Natural killer cell (primary cell): ENCODE data around the gene STK38. TPM values are rescaled to one million over a fixed set of nuclear protein-coding genes. Genes with fewer than 3 reads are reported as not detected.

Experiments
- ATAC-seq, 3 donors: fragments of 150-1000 bp in 2 of 3; fragments of 200-7000 bp in 1 of 3; cut with Tn5 transposase; 1 replicate in 1 of 3; 2 replicates in 2 of 3; pipeline ENCODE4 v1.10.0; 2021; ENCODE audit warnings: mild to moderate bottlenecking in 2 of 3, moderate library complexity in 2 of 3
- DNase-seq, 2 donors: peaks; one replicate each; pipeline versions ENCODE4 v3.0.0 to v3.0.0-alpha.2; 2013 to 2021; ENCODE audit warnings: mixed read lengths in 1 of 2
- H3K27ac ChIP-seq: one replicate; pipeline ENCODE4 v1.5.1; 2013; ENCODE audit warnings: mild to moderate bottlenecking, low read length
- H3K27me3 ChIP-seq: one replicate; pipeline ENCODE4 v1.6.1; 2013; ENCODE audit warnings: low read length; ENCODE audit not compliant: control insufficient read depth, insufficient read depth
- H3K36me3 ChIP-seq: one replicate; pipeline ENCODE4 v1.6.1; 2013; ENCODE audit warnings: low read length; ENCODE audit not compliant: control insufficient read depth, insufficient read depth
- H3K4me1 ChIP-seq: one replicate; pipeline ENCODE4 v1.6.1; 2013; ENCODE audit warnings: low read length; ENCODE audit not compliant: control insufficient read depth, insufficient read depth
- H3K4me3 ChIP-seq: one replicate; pipeline ENCODE4 v1.5.1; 2013; ENCODE audit warnings: low read length
- H3K9me3 ChIP-seq: one replicate; pipeline ENCODE4 v1.6.1; 2013; ENCODE audit warnings: low read length; ENCODE audit not compliant: control insufficient read depth, insufficient read depth
- H3K27ac Mint-ChIP-seq, 2 donors: one replicate each; pipeline ENCODE4 v1.8.0; 2022; ENCODE audit warnings: mild to moderate bottlenecking in 2 of 2, mixed read lengths in 2 of 2, moderate library complexity in 1 of 2
- H3K27me3 Mint-ChIP-seq, 2 donors: one replicate each; pipeline ENCODE4 v1.8.0; 2022; ENCODE audit warnings: low read depth in 2 of 2, mixed read lengths in 2 of 2
- H3K36me3 Mint-ChIP-seq: one replicate; pipeline ENCODE4 v1.8.0; 2022; ENCODE audit warnings: mixed read lengths
- H3K4me1 Mint-ChIP-seq, 2 donors: one replicate each; pipeline ENCODE4 v1.8.0; 2022; ENCODE audit warnings: mixed read lengths in 2 of 2
- H3K4me3 Mint-ChIP-seq: one replicate; pipeline ENCODE4 v1.8.0; 2022; ENCODE audit warnings: mild to moderate bottlenecking, moderate library complexity, mixed read lengths
- H3K9me3 Mint-ChIP-seq, 2 donors: one replicate each; pipeline ENCODE4 v1.8.0; 2022; ENCODE audit warnings: mixed read lengths in 2 of 2
- WGBS: methylation state at CpG from one replicate; pipeline ENCODE4 v1.1.7; 2013; ENCODE audit warnings: missing lambda C conversion rate; ENCODE audit not compliant: insufficient coverage; 5-methylcytosine and 5-hydroxymethylcytosine counted together
- intact Hi-C: fragments of 100-400 bp; cut with micrococcal nuclease; formaldehyde crosslinking; loops from one replicate; pipeline ENCODE4 v1.14.2; 2022
- total RNA-seq, 4 donors: library from RNA; stranded (reverse); fragments of 120-200 nt in 1 of 4; gene quantifications; one replicate each; pipeline versions ENCODE4 v1.2.3 to v1.2.4, GENCODE V29; 2013 to 2022
- TF ChIP-seq, protein P1 (sequence below): fragments of 200-600 bp; IDR thresholded peaks from one replicate; pipeline ENCODE4 v1.8.0; 2022; ENCODE audit warnings: antibody characterized with exemption

Gene STK38
- total RNA-seq, 3 donors from 2014 or later (not counting 1 experiment from before 2014, with no cell fraction given) = 105 to 157 (median 126) TPM

DNA sequence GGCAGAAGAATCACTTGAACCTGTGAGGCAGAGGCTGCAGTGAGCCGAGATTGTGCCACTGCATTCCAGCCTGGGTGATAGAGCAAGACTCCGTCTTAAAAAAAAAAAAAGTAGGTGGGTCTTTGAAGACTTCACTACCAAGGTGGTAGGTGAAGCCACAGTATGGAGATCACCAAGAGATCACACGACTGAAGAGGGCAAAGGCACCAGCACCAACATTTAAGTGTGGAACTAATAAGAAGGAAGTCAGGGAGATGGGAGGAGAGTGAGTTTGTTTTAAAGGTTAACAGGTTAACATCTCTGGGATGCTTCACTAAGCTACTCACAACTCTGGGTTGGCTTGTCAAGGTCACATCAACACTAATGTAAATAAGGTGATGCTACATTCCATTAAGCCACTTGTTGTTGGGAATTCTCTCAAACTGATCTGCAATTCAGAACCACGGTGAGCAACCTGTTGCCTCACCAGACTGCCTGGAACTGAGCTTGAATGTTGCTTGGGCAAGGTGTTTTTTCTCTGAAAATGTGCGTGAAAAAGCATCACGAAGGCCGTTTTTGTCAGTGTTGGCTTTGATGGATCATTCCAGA is 55.8 kb downstream of the STK38 start:
- DNase-seq (no peak), ATAC-seq (no peak)
- H3K4me3 Mint-ChIP-seq = no peak overlapping the region
- TF ChIP-seq, protein P1, sequence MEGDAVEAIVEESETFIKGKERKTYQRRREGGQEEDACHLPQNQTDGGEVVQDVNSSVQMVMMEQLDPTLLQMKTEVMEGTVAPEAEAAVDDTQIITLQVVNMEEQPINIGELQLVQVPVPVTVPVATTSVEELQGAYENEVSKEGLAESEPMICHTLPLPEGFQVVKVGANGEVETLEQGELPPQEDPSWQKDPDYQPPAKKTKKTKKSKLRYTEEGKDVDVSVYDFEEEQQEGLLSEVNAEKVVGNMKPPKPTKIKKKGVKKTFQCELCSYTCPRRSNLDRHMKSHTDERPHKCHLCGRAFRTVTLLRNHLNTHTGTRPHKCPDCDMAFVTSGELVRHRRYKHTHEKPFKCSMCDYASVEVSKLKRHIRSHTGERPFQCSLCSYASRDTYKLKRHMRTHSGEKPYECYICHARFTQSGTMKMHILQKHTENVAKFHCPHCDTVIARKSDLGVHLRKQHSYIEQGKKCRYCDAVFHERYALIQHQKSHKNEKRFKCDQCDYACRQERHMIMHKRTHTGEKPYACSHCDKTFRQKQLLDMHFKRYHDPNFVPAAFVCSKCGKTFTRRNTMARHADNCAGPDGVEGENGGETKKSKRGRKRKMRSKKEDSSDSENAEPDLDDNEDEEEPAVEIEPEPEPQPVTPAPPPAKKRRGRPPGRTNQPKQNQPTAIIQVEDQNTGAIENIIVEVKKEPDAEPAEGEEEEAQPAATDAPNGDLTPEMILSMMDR = no peak
- 95% methylated on average over 7 of the region's 7 CpGs for WGBS
- Histone ChIP-seq H3K27ac (no peak overlapping the region), H3K9me3 (no peaks in the 10 kb centered on the region), H3K4me1 (peaks cover 6% of the 10 kb centered on the region), H3K4me3 (no peak overlapping the region), H3K27me3 (no peaks in the 10 kb centered on the region), H3K36me3 (peaks cover 55% of the 10 kb centered on the region)
- intact Hi-C loops = no loop called here
- peaks cover 27% of the 10 kb centered on the region for H3K36me3 Mint-ChIP-seq
- no peaks in the 10 kb centered on the region for H3K27me3 Mint-ChIP-seq
- peaks cover 13 to 34% of the 10 kb centered on the region in 2 donors for H3K4me1 Mint-ChIP-seq
- H3K9me3 Mint-ChIP-seq = no peaks in the 10 kb centered on the region
- peak overlapping the region; percentile 70 to 76 for H3K27ac Mint-ChIP-seq

DNA sequence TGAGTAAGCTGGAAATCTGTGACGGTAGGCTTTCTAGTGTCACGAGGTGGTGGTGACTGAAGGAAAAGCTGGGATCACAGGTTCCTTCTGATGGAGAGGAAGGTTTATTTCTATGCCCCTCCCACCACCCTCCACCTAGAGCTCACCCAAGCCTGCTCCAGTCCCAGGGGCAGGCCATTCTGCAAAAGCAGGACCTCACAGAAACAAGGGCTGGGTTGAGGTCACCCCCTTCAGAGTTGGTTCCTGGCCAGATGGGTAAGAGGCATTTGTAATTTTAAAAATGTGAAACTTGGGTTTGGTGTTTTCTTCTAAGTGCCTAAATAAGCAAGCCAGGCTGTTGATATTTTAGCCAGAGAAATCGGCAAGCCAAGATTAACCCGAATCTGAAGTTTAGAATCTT is 57.9 kb downstream of the STK38 start:
- H3K27ac ChIP-seq = no peak overlapping the region
- H3K4me1 ChIP-seq = peaks cover 6% of the 10 kb centered on the region
- Mint-ChIP-seq H3K27ac (peak overlapping the region; percentile 27 to 46), H3K4me3 (no peak overlapping the region), H3K36me3 (peaks cover 26% of the 10 kb centered on the region), H3K9me3 (no peaks in the 10 kb centered on the region), H3K27me3 (no peaks in the 10 kb centered on the region), H3K4me1 (peaks cover 18 to 42% of the 10 kb centered on the region in 2 donors)
- no peaks in the 10 kb centered on the region for H3K9me3 ChIP-seq
- no peaks in the 10 kb centered on the region for H3K27me3 ChIP-seq
- H3K36me3 ChIP-seq = peaks cover 49% of the 10 kb centered on the region
- WGBS = 97% methylated on average over 4 of the region's 4 CpGs
- TF ChIP-seq, protein P1 = no peak
- no peak overlapping the region for H3K4me3 ChIP-seq
- ATAC-seq (no peak), DNase-seq (no peak)
- intact Hi-C loops = no loop called here

DNA sequence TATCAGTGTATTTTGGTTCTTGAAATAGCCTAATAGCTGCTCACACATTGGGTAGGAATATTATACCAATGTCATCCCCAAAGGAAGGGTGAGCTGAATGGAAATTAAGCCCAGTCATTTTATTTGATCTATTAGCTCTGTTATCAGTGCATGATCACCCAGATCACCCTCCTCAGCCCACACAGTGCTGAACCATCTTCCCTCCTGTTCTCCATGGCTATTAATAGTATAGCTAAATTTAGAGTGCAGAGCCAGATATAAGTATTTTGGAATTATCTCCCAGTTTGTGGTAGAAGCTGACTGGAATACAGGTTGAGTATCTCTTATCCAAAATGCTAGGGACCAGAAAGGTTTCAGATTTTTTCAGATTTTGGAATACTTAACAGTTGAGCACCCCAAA is 59.1 kb downstream of the STK38 start:
- Mint-ChIP-seq H3K9me3 (no peaks in the 10 kb centered on the region), H3K36me3 (peaks cover 16% of the 10 kb centered on the region), H3K4me1 (peaks cover 7 to 35% of the 10 kb centered on the region in 2 donors), H3K27me3 (no peaks in the 10 kb centered on the region), H3K4me3 (no peak overlapping the region), H3K27ac (peak overlapping the region in 1 of 2 donors; percentile 59)
- ATAC-seq (no peak), DNase-seq (no peak)
- no peak overlapping the region for H3K27ac ChIP-seq
- no peaks in the 10 kb centered on the region for H3K27me3 ChIP-seq
- TF ChIP-seq, protein P1 = no peak
- no peak overlapping the region for H3K4me3 ChIP-seq
- intact Hi-C loops = no loop called here
- H3K36me3 ChIP-seq = peaks cover 42% of the 10 kb centered on the region
- no peaks in the 10 kb centered on the region for H3K9me3 ChIP-seq
- H3K4me1 ChIP-seq = peaks cover 4% of the 10 kb centered on the region

DNA sequence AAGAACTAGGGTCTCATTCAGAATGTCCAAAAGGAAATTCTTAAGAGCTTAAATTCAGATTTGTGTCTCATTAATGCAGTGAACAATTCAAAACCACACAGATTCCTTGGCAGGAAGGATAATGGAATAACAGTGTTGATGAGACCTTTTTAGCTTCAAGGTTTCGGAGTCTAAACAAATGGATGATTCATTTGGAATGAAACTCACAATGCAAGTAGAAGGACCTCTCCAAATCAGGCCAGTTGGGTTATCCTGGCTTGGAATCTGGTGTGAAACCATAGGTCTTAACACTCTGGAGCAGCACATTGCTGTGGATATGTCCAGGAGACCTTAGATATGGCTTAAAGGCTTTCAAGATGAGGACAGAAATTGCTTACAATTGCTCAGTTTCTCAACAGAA is 59.6 kb downstream of the STK38 start:
- H3K4me1 Mint-ChIP-seq = peaks cover 7 to 35% of the 10 kb centered on the region in 2 donors
- H3K4me3 Mint-ChIP-seq = no peak overlapping the region
- WGBS = 100% methylated on average over 1 of the region's 1 CpG
- H3K36me3 Mint-ChIP-seq = peaks cover 16% of the 10 kb centered on the region
- H3K9me3 ChIP-seq = no peaks in the 10 kb centered on the region
- H3K36me3 ChIP-seq = peaks cover 40% of the 10 kb centered on the region
- no peak overlapping the region for H3K4me3 ChIP-seq
- intact Hi-C loops = no loop called here
- ATAC-seq (no peak), DNase-seq (no peak)
- H3K4me1 ChIP-seq = peaks cover 3% of the 10 kb centered on the region
- TF ChIP-seq, protein P1 = no peak
- H3K27ac ChIP-seq = no peak overlapping the region
- no peaks in the 10 kb centered on the region for H3K27me3 ChIP-seq
- no peaks in the 10 kb centered on the region for H3K9me3 Mint-ChIP-seq
- H3K27me3 Mint-ChIP-seq = no peaks in the 10 kb centered on the region
- peak overlapping the region; percentile 54 to 59 for H3K27ac Mint-ChIP-seq
